ENCODE measurements around the gene CFAP46. TPM values are rescaled to one million over a fixed set of nuclear protein-coding genes. Genes with fewer than 3 reads are reported as not detected.
A peak's percentile ranks its signal among the peaks of the same experiment; 100 is the strongest.

Gene CFAP46
- total RNA-seq, 1 experiment from 2014 or later, result 3.3 TPM

DNA sequence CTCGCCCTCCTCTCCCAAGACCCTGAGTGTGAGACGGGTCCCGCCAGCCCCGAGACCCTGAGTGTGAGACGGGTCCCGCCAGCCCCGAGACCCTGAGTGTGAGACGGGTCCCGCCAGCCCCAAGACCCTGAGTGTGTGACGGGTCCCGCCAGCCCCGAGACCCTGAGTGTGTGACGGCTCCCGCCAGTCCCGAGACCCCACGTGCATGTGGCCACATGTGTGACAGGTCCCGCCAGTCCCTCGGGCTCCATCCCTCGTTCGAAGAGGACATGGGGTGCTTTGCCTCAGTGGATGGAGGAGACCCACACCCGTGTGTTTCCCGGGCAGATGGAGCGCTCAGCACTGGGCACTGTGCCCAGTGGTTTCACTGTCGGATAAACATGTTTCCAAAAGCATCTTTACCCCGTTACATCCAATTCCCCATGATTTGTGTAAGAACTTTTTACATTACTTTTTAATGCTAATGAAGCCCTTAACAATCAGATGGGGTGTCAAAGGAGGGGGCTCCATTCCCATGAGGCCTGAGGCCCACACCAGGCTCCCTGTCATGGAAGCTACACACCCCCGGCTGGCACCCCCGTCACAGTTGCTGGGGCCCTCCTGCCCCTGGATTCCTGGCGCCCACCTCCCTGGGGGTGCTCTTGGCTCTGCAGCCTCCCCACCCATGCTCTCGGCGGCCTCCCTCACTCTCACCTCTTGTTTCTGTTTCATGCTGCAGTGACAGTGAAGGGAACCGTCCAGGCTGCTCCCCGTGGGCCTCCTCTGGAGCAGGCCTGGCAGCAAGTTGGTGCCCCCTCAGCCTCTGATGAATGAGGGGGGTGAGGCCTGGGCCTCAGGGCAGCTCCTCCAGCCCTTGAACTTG, 48.5 kb upstream of the CFAP46 start:
- TF ChIP-seq ZNF281 (CRISPR knock-in tag; IDR thresholded peaks at IDR 0.05), result no peak
- TF ChIP-seq E2F1 (CRISPR knock-in tag; IDR thresholded peaks at IDR 0.05), result no peak
- DNase-seq (ENCODE audit: low spot score), result no peak
- ATAC-seq, result no peak
- no peaks in the 10 kb centered on the region for H3K27me3 Mint-ChIP-seq (ENCODE audit: low read depth)
- no peak overlapping the region for H3K4me3 Mint-ChIP-seq
- H3K27ac Mint-ChIP-seq, result peak overlapping the region; percentile 40
- CTCF ChIA-PET, result no interaction called here
- POLR2A ChIA-PET, result no interaction called here
- no peaks in the 10 kb centered on the region for H3K4me1 Mint-ChIP-seq
- H3K9me3 Mint-ChIP-seq, result no peaks in the 10 kb centered on the region
- no peaks in the 10 kb centered on the region for H3K36me3 Mint-ChIP-seq

GRCh38 chr10:132989476-132990415, 47.4 kb upstream of the CFAP46 start:
- ChIA-PET CTCF (no interaction called here), POLR2A (no interaction called here)
- 0 out of 2 replicates have a peak overlapping the region, but pooled peaks have one; percentile 69 for H3K27ac Mint-ChIP-seq
- ATAC-seq (no peak), DNase-seq (ENCODE audit: low spot score) (no peak)
- H3K4me3 Mint-ChIP-seq, result no peak overlapping the region
- no peaks in the 10 kb centered on the region for H3K9me3 Mint-ChIP-seq
- H3K36me3 Mint-ChIP-seq, result no peaks in the 10 kb centered on the region
- H3K4me1 Mint-ChIP-seq, result peaks cover under 1% of the 10 kb centered on the region; the same call in 1 of the 2 replicates
- H3K27me3 Mint-ChIP-seq (ENCODE audit: low read depth), result no peaks in the 10 kb centered on the region
- no peak for TF ChIP-seq ATF6 (CRISPR knock-in tag; IDR thresholded peaks at IDR 0.05)

- Mint-ChIP-seq H3K9me3 (no peaks in the 10 kb centered on the region), H3K27me3 (ENCODE audit: low read depth) (no peaks in the 10 kb centered on the region), H3K36me3 (no peaks in the 10 kb centered on the region), H3K4me1 (peaks cover 3% of the 10 kb centered on the region), H3K4me3 (no peak overlapping the region), H3K27ac (no peak overlapping the region)
- CTCF ChIA-PET, result no interaction called here
- TF ChIP-seq ZBTB21 (CRISPR knock-in tag; IDR thresholded peaks at IDR 0.05; ENCODE audit: borderline replicate concordance) (no peak), ZNF416 (CRISPR knock-in tag; IDR thresholded peaks at IDR 0.05) (no peak), CREB1 (CRISPR knock-in tag; IDR thresholded peaks at IDR 0.05) (no peak), CBFB (CRISPR knock-in tag; IDR thresholded peaks at IDR 0.05; ENCODE audit: low read depth) (no peak), NFE2L1 (CRISPR knock-in tag; IDR thresholded peaks at IDR 0.05) (no peak), ZNF512 (CRISPR knock-in tag; IDR thresholded peaks at IDR 0.05; ENCODE audit: borderline replicate concordance) (no peak)
- TF ChIP-seq, protein P1, sequence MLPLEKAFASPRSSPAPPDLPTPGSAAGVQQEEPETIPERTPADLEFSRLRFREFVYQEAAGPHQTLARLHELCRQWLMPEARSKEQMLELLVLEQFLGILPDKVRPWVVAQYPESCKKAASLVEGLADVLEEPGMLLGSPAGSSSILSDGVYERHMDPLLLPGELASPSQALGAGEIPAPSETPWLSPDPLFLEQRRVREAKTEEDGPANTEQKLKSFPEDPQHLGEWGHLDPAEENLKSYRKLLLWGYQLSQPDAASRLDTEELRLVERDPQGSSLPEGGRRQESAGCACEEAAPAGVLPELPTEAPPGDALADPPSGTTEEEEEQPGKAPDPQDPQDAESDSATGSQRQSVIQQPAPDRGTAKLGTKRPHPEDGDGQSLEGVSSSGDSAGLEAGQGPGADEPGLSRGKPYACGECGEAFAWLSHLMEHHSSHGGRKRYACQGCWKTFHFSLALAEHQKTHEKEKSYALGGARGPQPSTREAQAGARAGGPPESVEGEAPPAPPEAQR (CRISPR knock-in tag; IDR thresholded peaks at IDR 0.05), result no peak
- POLR2A ChIA-PET, result no interaction called here
- ATAC-seq, result no peak
- no peak for DNase-seq (ENCODE audit: low spot score)
Measured at GRCh38 chr10:132988988-132989387, 46.6 kb upstream of the CFAP46 start.
